Nephron (organoid): Measurements from ENCODE around the gene C10orf71.
A peak's percentile ranks its signal among the peaks of the same experiment; 100 is the strongest.

Experiments
- H3K27ac Mint-ChIP-seq, 3 experiments: 2 replicates each; pipeline ENCODE4 v1.8.0; 2020; ENCODE audit warnings: mixed read lengths in 3 of 3, mild to moderate bottlenecking in 2 of 3, moderate library complexity in 1 of 3
- H3K27me3 Mint-ChIP-seq: 2 replicates; pipeline ENCODE4 v1.8.0; 2021; ENCODE audit warnings: low read depth, mild to moderate bottlenecking, moderate library complexity, mixed read lengths
- H3K36me3 Mint-ChIP-seq: 2 replicates; pipeline ENCODE4 v1.8.0; 2020; ENCODE audit warnings: low read depth, mixed read lengths
- H3K4me1 Mint-ChIP-seq: 2 replicates; pipeline ENCODE4 v1.8.0; 2020; ENCODE audit warnings: mixed read lengths
- H3K4me3 Mint-ChIP-seq, 3 experiments: 2 replicates each; pipeline ENCODE4 v1.8.0; 2020; ENCODE audit warnings: mild to moderate bottlenecking in 3 of 3, mixed read lengths in 3 of 3, moderate library complexity in 2 of 3
- H3K9me3 Mint-ChIP-seq: 2 replicates; pipeline ENCODE4 v1.8.0; 2020; ENCODE audit warnings: mixed read lengths
- CTCF ChIP-seq, 3 experiments: fragments of 200-600 bp; sonication (generic); IDR thresholded peaks; one replicate each; pipeline ENCODE4 v1.5.0; 2021; ENCODE audit warnings: antibody characterized with exemption in 3 of 3; ENCODE audit not compliant: unreplicated experiment in 3 of 3

C10orf71 gene

GRCh38 chr10:49296836-49297235 lies 2.1 kb upstream of the C10orf71 start:
- peak overlapping the region in 1 of 3 experiments; percentile 32 for H3K4me3 Mint-ChIP-seq
- H3K27ac Mint-ChIP-seq = no peak overlapping the region
- TF ChIP-seq CTCF (IDR thresholded peaks at IDR 0.05; ENCODE audit: unreplicated experiment in 3 of 3) = no peak
- peaks cover 52% of the 10 kb centered on the region for H3K4me1 Mint-ChIP-seq
- no peaks in the 10 kb centered on the region for H3K36me3 Mint-ChIP-seq
- peaks cover 42% of the 10 kb centered on the region for H3K27me3 Mint-ChIP-seq
- H3K9me3 Mint-ChIP-seq = no peaks in the 10 kb centered on the region

- H3K9me3 Mint-ChIP-seq = no peaks in the 10 kb centered on the region
- peaks cover 35% of the 10 kb centered on the region for H3K27me3 Mint-ChIP-seq
- peak overlapping the region; percentile 47 to 88 (median 78) for H3K4me3 Mint-ChIP-seq
Measured at GRCh38 chr10:49297818-49298670, 926 bp upstream of the C10orf71 start.

GRCh38 chr10:49298671-49298982 lies 343 bp upstream of the C10orf71 start:
- no peaks in the 10 kb centered on the region for H3K9me3 Mint-ChIP-seq
- peaks cover 52% of the 10 kb centered on the region for H3K4me1 Mint-ChIP-seq
- H3K4me3 Mint-ChIP-seq = peak overlapping the region; percentile 52 to 88 (median 78)
- peak overlapping the region; percentile 31 to 77 (median 53) for H3K27ac Mint-ChIP-seq
- TF ChIP-seq CTCF (IDR thresholded peaks at IDR 0.05; ENCODE audit: unreplicated experiment in 3 of 3) = no peak
- peaks cover 35% of the 10 kb centered on the region for H3K27me3 Mint-ChIP-seq
- H3K36me3 Mint-ChIP-seq = no peaks in the 10 kb centered on the region

More at GRCh38 chr10:49297818-49298670, 926 bp upstream of the C10orf71 start:
- Mint-ChIP-seq H3K36me3 (no peaks in the 10 kb centered on the region), H3K27ac (peak overlapping the region; percentile 31 to 77 (median 53)), H3K4me1 (peaks cover 52% of the 10 kb centered on the region)
- TF ChIP-seq CTCF (IDR thresholded peaks at IDR 0.05; ENCODE audit: unreplicated experiment in 3 of 3) = no peak

- H3K4me1 Mint-ChIP-seq = peaks cover 52% of the 10 kb centered on the region
- no peaks in the 10 kb centered on the region for H3K9me3 Mint-ChIP-seq
- H3K27me3 Mint-ChIP-seq = peaks cover 39% of the 10 kb centered on the region
- no peaks in the 10 kb centered on the region for H3K36me3 Mint-ChIP-seq
- peak overlapping the region; percentile 31 to 77 (median 53) for H3K27ac Mint-ChIP-seq
- peak overlapping the region; percentile 7 to 88 (median 78) for H3K4me3 Mint-ChIP-seq
- TF ChIP-seq CTCF (IDR thresholded peaks at IDR 0.05; ENCODE audit: unreplicated experiment in 3 of 3) = no peak
Measured at GRCh38 chr10:49299816-49300139, 808 bp downstream of the C10orf71 start.

- H3K9me3 Mint-ChIP-seq = no peaks in the 10 kb centered on the region
- TF ChIP-seq CTCF (IDR thresholded peaks at IDR 0.05; ENCODE audit: unreplicated experiment in 3 of 3) = no peak
- peaks cover 52% of the 10 kb centered on the region for H3K4me1 Mint-ChIP-seq
- H3K27me3 Mint-ChIP-seq = peaks cover 38% of the 10 kb centered on the region
- peak overlapping the region in 2 of 3 experiments; percentile 31 to 53 for H3K27ac Mint-ChIP-seq
- peak overlapping the region; percentile 7 to 88 (median 78) for H3K4me3 Mint-ChIP-seq
- no peaks in the 10 kb centered on the region for H3K36me3 Mint-ChIP-seq
Measured at GRCh38 chr10:49300140-49300974, 1.4 kb downstream of the C10orf71 start.
